GM12878 (cell line): ENCODE measurements around the gene HSPB8. TPM values are rescaled to one million over a fixed set of nuclear protein-coding genes. Genes with fewer than 3 reads are reported as not detected.

Source experiments
- ATAC-seq: fragments of 200-7000 bp; cut with Tn5 transposase; 3 replicates; pipeline ENCODE4 v1.9.1; 2020; ENCODE audit warnings: mild to moderate bottlenecking, moderate library complexity
- BruUV-seq: library from RNA; stranded (reverse); fragments of 400-500 nt; replicated peaks from 2 replicates; lab custom pipeline; 2021; lab: Mats Ljungman, UMichigan
- CTCF ChIA-PET: fragments of 300-600 bp; sonication (Branson Sonifier 250); formaldehyde crosslinking; extraction: SDS; loops from one replicate; lab custom pipeline; 2021; ENCODE audit warnings: inconsistent platforms; lab: Yijun Ruan, JAX
- POLR2A ChIA-PET: fragments of 350-600 bp; formaldehyde crosslinking; extraction: SDS; loops from one replicate; lab custom pipeline; 2021; ENCODE audit warnings: inconsistent platforms; lab: Charles Lee
- RAD21 ChIA-PET: fragments of 300-600 bp; sonication (Branson Sonifier 250); formaldehyde crosslinking; loops from one replicate; lab custom pipeline; 2023; ENCODE audit warnings: antibody characterized with exemption; ENCODE audit not compliant: unreplicated experiment; lab: Charles Lee
- SMC1A ChIA-PET: fragments of 300-600 bp; sonication (Branson Sonifier 250); formaldehyde crosslinking; loops from one replicate; lab custom pipeline; 2023; ENCODE audit not compliant: unreplicated experiment, uncharacterized antibody; lab: Charles Lee
- DNase-seq: peaks from one replicate; pipeline ENCODE4 v3.0.0-alpha.2; 2011; ENCODE audit warnings: low read depth, low spot score
- FAIRE-seq: peaks from 3 replicates; lab custom pipeline; 2011; peaks lifted over from hg19 to GRCh38; lab: Jason Lieb, UNC
- H2AFZ ChIP-seq: 2 replicates; pipeline ENCODE4 v1.6.0; 2011; ENCODE audit warnings: low read depth, low read length, control low read depth; ENCODE audit not compliant: control insufficient read depth
- H3K27ac ChIP-seq: 2 replicates; pipeline ENCODE4 v1.5.1; 2011; ENCODE audit warnings: control low read depth; ENCODE audit not compliant: control insufficient read depth, insufficient read depth
- H3K27me3 ChIP-seq, 2 experiments: replicated peaks in 1 of 2; 2 replicates each; pipeline versions ENCODE4 v1.6.0 to v1.6.1; 2011; ENCODE audit warnings: low read length in 1 of 2; ENCODE audit not compliant: control insufficient read depth in 2 of 2, insufficient read depth in 2 of 2
- H3K36me3 ChIP-seq, 2 experiments: 2 replicates each; pipeline ENCODE4 v1.5.1; 2011; ENCODE audit warnings: low read length in 1 of 2; ENCODE audit not compliant: control insufficient read depth in 2 of 2, insufficient read depth in 2 of 2
- H3K4me1 ChIP-seq: 2 replicates; pipeline ENCODE4 v1.6.1; 2011; ENCODE audit warnings: mild to moderate bottlenecking, low read length, moderate library complexity, mixed read lengths; ENCODE audit not compliant: control insufficient read depth, insufficient read depth
- H3K4me2 ChIP-seq: 2 replicates; pipeline ENCODE4 v1.6.0; 2011; ENCODE audit warnings: control low read depth; ENCODE audit not compliant: control insufficient read depth, insufficient read depth
- H3K4me3 ChIP-seq: fragments of 200-600 bp; sonication (generic); 2 replicates; pipeline ENCODE4 v1.5.1; 2016
- H3K79me2 ChIP-seq: 2 replicates; pipeline ENCODE4 v1.6.0; 2011; ENCODE audit warnings: low read length; ENCODE audit not compliant: control insufficient read depth, insufficient read depth
- H3K9ac ChIP-seq: 2 replicates; pipeline ENCODE4 v1.8.0; 2011; ENCODE audit warnings: low read length, control low read depth, mixed read lengths; ENCODE audit not compliant: control insufficient read depth, insufficient read depth
- H3K9me3 ChIP-seq: replicated peaks from 3 replicates; pipeline ENCODE4 v1.5.1; 2011; ENCODE audit warnings: mild to moderate bottlenecking, low read length; ENCODE audit not compliant: control insufficient read depth, insufficient read depth
- H4K20me1 ChIP-seq: 2 replicates; pipeline ENCODE4 v1.6.0; 2011; ENCODE audit not compliant: control insufficient read depth, insufficient read depth
- BCL11A ChIP-seq: IDR thresholded peaks from 2 replicates; pipeline ENCODE4 v1.6.1; 2011; ENCODE audit warnings: low read depth, low read length
- CBFB ChIP-seq: IDR thresholded peaks from 2 replicates; pipeline ENCODE4 v1.6.1; 2016; ENCODE audit warnings: antibody characterized with exemption, low read depth
- E4F1 ChIP-seq: fragments of 450-650 bp; IDR thresholded peaks from 2 replicates; pipeline ENCODE4 v1.6.1; 2018; ENCODE audit warnings: borderline replicate concordance, mild to moderate bottlenecking; ENCODE audit not compliant: partially characterized antibody
- ESRRA ChIP-seq: IDR thresholded peaks from 2 replicates; pipeline ENCODE4 v1.6.1; 2012; ENCODE audit warnings: mild to moderate bottlenecking, low read length, improper control_type of control experiment
- HDGF ChIP-seq: fragments of 450-650 bp; IDR thresholded peaks from 2 replicates; pipeline ENCODE4 v1.6.1; 2016; ENCODE audit warnings: antibody characterized with exemption
- IKZF2 ChIP-seq, 2 experiments: fragments of 450-650 bp; IDR thresholded peaks; 2 replicates each; pipeline ENCODE4 v1.6.1; 2017; ENCODE audit warnings: mild to moderate bottlenecking in 2 of 2, moderate library complexity in 2 of 2
- MYC ChIP-seq: IDR thresholded peaks from 2 replicates; pipeline ENCODE4 v1.6.1; 2011; ENCODE audit warnings: mild to moderate bottlenecking, low read length, moderate library complexity, inconsistent platforms; ENCODE audit not compliant: insufficient read depth, insufficient replicate concordance, insufficient read length, severe bottlenecking
- TBL1XR1 ChIP-seq: IDR thresholded peaks from 2 replicates; pipeline ENCODE4 v1.6.1; 2012; ENCODE audit warnings: low read depth, low read length, improper control_type of control experiment
- ZBTB33 ChIP-seq: fragments of 450-650 bp; IDR thresholded peaks from 2 replicates; pipeline ENCODE4 v1.6.1; 2017; ENCODE audit warnings: mild to moderate bottlenecking
- ZNF217 ChIP-seq: fragments of 450-650 bp; IDR thresholded peaks from 2 replicates; pipeline ENCODE4 v1.6.1; 2017; ENCODE audit warnings: antibody characterized with exemption, mild to moderate bottlenecking
- WGBS: methylation state at CpG from one replicate; pipeline ENCODE4 v1.1.6; 2016; ENCODE audit warnings: low lambda C conversion rate; ENCODE audit not compliant: insufficient replicate concordance, insufficient coverage; ENCODE audit errors: missing lambda C conversion rate; 5-methylcytosine and 5-hydroxymethylcytosine counted together
- in situ Hi-C: fragments of 300-500 bp; cut with MboI; formaldehyde crosslinking; loops from 9 replicates; pipeline ENCODE4 v1.14.3; 2018; ENCODE audit warnings: mixed read lengths
- intact Hi-C: fragments of 100-400 bp; cut with micrococcal nuclease; formaldehyde crosslinking; loops from one replicate; pipeline ENCODE4 v1.14.2; 2022; ENCODE audit not compliant: unreplicated experiment
- polyA plus RNA-seq, 11 experiments: library from polyadenylated mRNA; depleted of rRNA in 4 of 11; unstranded in 6 of 11; stranded (reverse) in 5 of 11; fragments of >200 nt; fragmentation: Nextera tagmentation in 4 of 11; fragmentation: Illumina TruSeq in 1 of 11; extraction: Ambion mirVana in 4 of 11; extraction: Trizol in 1 of 11; gene quantifications; 1 replicate in 1 of 11; 2 replicates in 10 of 11; pipeline versions ENCODE4 v1.2.1 to v1.2.3, GENCODE V29; 2011 to 2016; ENCODE audit warnings: inconsistent platforms in 2 of 11, missing spikeins in 2 of 11, low read depth in 1 of 11
- total RNA-seq, 4 experiments: library from RNA; depleted of rRNA in 3 of 4; stranded (reverse); fragments of >200 nt in 3 of 4; fragmentation: Illumina TruSeq in 1 of 4; extraction: Trizol in 1 of 4; gene quantifications; 2 replicates each; pipeline versions ENCODE4 v1.2.1 to v1.2.3, GENCODE V29; 2013 to 2021

The HSPB8 gene
- total and polyA plus RNA-seq, 10 of the 15 experiments (the other 5 are each of a cell fraction or from before 2014, with no cell fraction given) = 0.10 TPM; not detected in 9

- H3K79me2 ChIP-seq = no peaks in the 10 kb centered on the region
- POLR2A ChIA-PET = no interaction called here
- H3K27ac ChIP-seq = no peak overlapping the region
- TF ChIP-seq ESRRA (no peak), E4F1 (no peak), MYC (no peak), TBL1XR1 (no peak), CBFB (no peak), ZBTB33 (no peak), BCL11A (no peak), IKZF2 (IDR thresholded peaks at IDR 0.05) (no peak), HDGF (no peak), ZNF217 (no peak)
- SMC1A ChIA-PET = no interaction called here
- in situ Hi-C loops = no loop called here
- no peak overlapping the region for H3K4me2 ChIP-seq
- H3K4me1 ChIP-seq = no peaks in the 10 kb centered on the region
- DNase-seq (no peak), FAIRE-seq (no peak), ATAC-seq (no peak)
- H3K4me3 ChIP-seq = no peak overlapping the region
- 38% methylated on average over 9 of the region's 9 CpGs for WGBS
- H2AFZ ChIP-seq = no peak overlapping the region
- CTCF ChIA-PET = interaction anchor here (0.7 kb wide), 1 partner anchor 64 kb away, joined by 3 read pairs; no protein-coding TSS in a partner anchor
- no peaks in the 10 kb centered on the region; a peak in 1 of 4 replicates for H3K27me3 ChIP-seq
- H3K9ac ChIP-seq = no peak overlapping the region
- H4K20me1 ChIP-seq = no peaks in the 10 kb centered on the region
- RAD21 ChIA-PET = no interaction called here
- BruUV-seq = no TSS peak
- H3K9me3 ChIP-seq = no peaks in the 10 kb centered on the region
- no peaks in the 10 kb centered on the region for H3K36me3 ChIP-seq
- intact Hi-C loops = no loop called here
These were observed 56.5 kb downstream of the HSPB8 start for GRCh38 chr12:119235197-119235751.
